HG03108 (cell line): Measurements from ENCODE around the gene EPHA6.
"Not testable (repeated sequence)": the region's sequence is repeated elsewhere in the genome, so short reads cannot be mapped to it uniquely, and the experiment has no call there.

ENCODE experiments used
- ATAC-seq: cut with Tn5 transposase; IDR thresholded peaks from one replicate; pipeline ENCODE4 v1.9.1; 2021; ENCODE audit warnings: moderate library complexity; ENCODE audit not compliant: unreplicated experiment

The EPHA6 gene

GRCh38 chr3:97575742-97576141 lies 761.3 kb downstream of the EPHA6 start:
- no peak for ATAC-seq

GRCh38 chr3:97576221-97576620 lies 761.8 kb downstream of the EPHA6 start:
- ATAC-seq: no peak

GRCh38 chr3:97579365-97579764 lies 765.0 kb downstream of the EPHA6 start:
- no peak for ATAC-seq

- no peak for ATAC-seq
These were observed 796.2 kb downstream of the EPHA6 start for GRCh38 chr3:97610626-97611025.

GRCh38 chr3:97612632-97613031 lies 798.2 kb downstream of the EPHA6 start:
- no peak for ATAC-seq

GRCh38 chr3:97613139-97613538 lies 798.7 kb downstream of the EPHA6 start:
- ATAC-seq: no peak

- ATAC-seq: not testable (repeated sequence)
These were observed 806.1 kb downstream of the EPHA6 start for GRCh38 chr3:97620514-97620913.

GRCh38 chr3:97636465-97636864 lies 822.1 kb downstream of the EPHA6 start:
- no peak for ATAC-seq

GRCh38 chr3:97646932-97647331 lies 832.5 kb downstream of the EPHA6 start:
- ATAC-seq: no peak

GRCh38 chr3:97647441-97647982 lies 833.1 kb downstream of the EPHA6 start:
- ATAC-seq: no peak

- ATAC-seq: no peak
These were observed 841.6 kb downstream of the EPHA6 start for GRCh38 chr3:97655971-97656370.

- ATAC-seq: no peak
These were observed 842.2 kb downstream of the EPHA6 start for GRCh38 chr3:97656638-97657037.

- no peak for ATAC-seq
These were observed 844.4 kb downstream of the EPHA6 start for GRCh38 chr3:97658668-97659285.

- no peak for ATAC-seq
These were observed 847.9 kb downstream of the EPHA6 start for GRCh38 chr3:97662264-97662663.

- ATAC-seq: no peak
These were observed 848.4 kb downstream of the EPHA6 start for GRCh38 chr3:97662762-97663161.

- ATAC-seq: no peak
These were observed 851.5 kb downstream of the EPHA6 start for GRCh38 chr3:97665896-97666295.

GRCh38 chr3:97670952-97671351 lies 856.6 kb downstream of the EPHA6 start:
- ATAC-seq: no peak

- ATAC-seq: no peak
These were observed 859.1 kb downstream of the EPHA6 start for GRCh38 chr3:97673357-97673997.

GRCh38 chr3:97674461-97674860 lies 860.1 kb downstream of the EPHA6 start:
- ATAC-seq: no peak

- no peak for ATAC-seq
These were observed 865.8 kb downstream of the EPHA6 start for GRCh38 chr3:97680210-97680609.

- ATAC-seq: no peak
These were observed 866.3 kb downstream of the EPHA6 start for GRCh38 chr3:97680696-97681095.

GRCh38 chr3:97684490-97684889 lies 870.1 kb downstream of the EPHA6 start:
- no peak for ATAC-seq

- ATAC-seq: no peak
These were observed 871.9 kb downstream of the EPHA6 start for GRCh38 chr3:97686258-97686657.
